Epithelial cell of esophagus (primary cell): ENCODE results near the gene DCLK2.

Source experiments
- DNase-seq: peaks from one replicate; pipeline ENCODE4 v3.0.0; 2010; ENCODE audit warnings: low read depth
- H3K4me3 ChIP-seq: 2 replicates; pipeline ENCODE4 v1.5.1; 2011; ENCODE audit warnings: mild to moderate bottlenecking, low read length, control low read depth
- TF ChIP-seq, protein P1 (sequence below): IDR thresholded peaks from 2 replicates; pipeline ENCODE4 v1.5.1; 2011; ENCODE audit warnings: low read depth, mild to moderate bottlenecking, low read length, control low read depth, inconsistent platforms; ENCODE audit not compliant: insufficient read depth; ENCODE audit errors: missing control alignments

Gene DCLK2

DNA sequence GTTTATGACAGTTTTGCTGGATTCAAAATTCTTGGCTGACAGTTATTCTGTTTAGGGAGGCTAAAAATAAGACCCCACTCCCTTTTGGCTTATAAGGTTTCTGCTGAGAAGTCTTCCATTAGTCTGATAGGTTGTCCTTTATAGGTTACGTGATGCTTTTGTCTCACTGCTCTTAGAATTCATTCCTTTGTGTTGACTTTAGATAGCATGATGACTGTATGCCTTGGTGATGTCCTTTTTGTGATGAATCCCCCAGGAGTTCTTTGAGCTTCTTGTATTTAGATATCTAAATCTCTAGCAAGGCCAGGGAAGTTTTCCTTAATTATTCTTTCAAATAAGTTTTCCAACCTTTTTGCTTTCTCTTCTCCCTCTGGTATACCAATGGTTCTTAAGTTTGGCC lies 36.4 kb downstream of the DCLK2 start:
- DNase-seq, result no peak

DNA sequence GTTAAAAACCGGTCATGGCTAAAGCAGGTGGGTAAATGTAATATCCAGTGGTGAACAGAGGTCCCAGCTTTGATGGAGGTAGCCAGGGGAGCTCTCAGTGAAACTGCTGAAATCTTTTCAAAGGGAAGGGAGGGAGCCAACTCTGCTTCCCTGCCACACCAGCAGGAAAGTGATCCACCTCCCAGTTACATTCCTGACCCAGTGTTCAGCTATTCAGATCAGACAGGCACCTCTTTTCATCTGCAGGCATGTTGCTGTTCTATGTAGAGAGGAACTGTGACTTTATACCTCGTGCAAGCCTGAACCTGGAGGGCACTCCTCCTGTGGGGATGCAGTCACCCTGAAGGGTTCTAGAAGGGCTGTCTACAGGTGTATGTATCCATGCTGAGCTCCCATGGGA lies 37.6 kb downstream of the DCLK2 start:
- TF ChIP-seq, protein P1, sequence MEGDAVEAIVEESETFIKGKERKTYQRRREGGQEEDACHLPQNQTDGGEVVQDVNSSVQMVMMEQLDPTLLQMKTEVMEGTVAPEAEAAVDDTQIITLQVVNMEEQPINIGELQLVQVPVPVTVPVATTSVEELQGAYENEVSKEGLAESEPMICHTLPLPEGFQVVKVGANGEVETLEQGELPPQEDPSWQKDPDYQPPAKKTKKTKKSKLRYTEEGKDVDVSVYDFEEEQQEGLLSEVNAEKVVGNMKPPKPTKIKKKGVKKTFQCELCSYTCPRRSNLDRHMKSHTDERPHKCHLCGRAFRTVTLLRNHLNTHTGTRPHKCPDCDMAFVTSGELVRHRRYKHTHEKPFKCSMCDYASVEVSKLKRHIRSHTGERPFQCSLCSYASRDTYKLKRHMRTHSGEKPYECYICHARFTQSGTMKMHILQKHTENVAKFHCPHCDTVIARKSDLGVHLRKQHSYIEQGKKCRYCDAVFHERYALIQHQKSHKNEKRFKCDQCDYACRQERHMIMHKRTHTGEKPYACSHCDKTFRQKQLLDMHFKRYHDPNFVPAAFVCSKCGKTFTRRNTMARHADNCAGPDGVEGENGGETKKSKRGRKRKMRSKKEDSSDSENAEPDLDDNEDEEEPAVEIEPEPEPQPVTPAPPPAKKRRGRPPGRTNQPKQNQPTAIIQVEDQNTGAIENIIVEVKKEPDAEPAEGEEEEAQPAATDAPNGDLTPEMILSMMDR, result no peak
- peak; percentile 40 for DNase-seq
- no peak overlapping the region for H3K4me3 ChIP-seq

More for the DNA sequence above, 36.4 kb downstream of the DCLK2 start:
- TF ChIP-seq, protein P1, result no peak
- no peak overlapping the region for H3K4me3 ChIP-seq

DNA sequence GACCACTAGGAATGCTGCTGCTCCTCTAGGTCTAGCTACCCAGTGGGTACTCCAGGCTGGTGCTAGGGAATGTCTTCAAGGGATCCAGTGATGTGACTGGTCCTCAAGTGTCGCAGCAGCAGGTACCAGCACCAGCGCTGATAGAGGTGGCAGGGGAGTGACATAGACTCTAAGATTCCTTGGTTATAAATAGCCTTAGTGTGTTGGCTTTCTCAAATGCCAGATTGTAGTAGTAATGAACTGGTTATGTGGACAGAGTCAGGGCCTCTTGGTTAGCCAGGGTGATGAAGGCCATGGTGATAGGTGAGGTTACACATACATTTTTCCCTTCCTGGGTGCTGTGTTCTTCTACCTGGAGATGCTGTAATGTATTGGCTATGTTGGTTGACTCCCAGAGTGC lies 38.3 kb downstream of the DCLK2 start:
- TF ChIP-seq, protein P1, result no peak
- DNase-seq, result no peak

DNA sequence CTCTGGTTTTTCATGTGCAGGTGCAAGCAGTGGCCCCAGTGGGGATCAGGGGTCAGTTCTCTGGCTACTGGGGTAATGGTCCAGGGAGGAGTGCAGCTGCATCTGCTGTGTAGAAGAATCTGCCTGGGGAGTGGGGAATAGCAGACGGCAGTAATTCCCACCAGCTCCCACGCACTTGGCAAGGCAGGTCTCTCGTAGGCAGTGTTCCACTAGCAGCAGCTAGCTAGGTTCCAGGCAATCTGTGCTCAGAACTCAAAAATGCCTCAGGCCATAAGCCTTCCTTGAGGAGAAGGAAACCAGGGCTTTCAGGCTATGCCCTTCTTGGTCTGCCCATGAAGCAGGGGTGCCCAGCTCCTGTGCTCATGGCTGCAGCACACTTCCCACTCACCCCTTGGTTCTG lies 38.8 kb downstream of the DCLK2 start:
- DNase-seq, result no peak
- TF ChIP-seq, protein P1, result no peak

More for the DNA sequence above, 38.3 kb downstream of the DCLK2 start:
- H3K4me3 ChIP-seq, result no peak overlapping the region

DNA sequence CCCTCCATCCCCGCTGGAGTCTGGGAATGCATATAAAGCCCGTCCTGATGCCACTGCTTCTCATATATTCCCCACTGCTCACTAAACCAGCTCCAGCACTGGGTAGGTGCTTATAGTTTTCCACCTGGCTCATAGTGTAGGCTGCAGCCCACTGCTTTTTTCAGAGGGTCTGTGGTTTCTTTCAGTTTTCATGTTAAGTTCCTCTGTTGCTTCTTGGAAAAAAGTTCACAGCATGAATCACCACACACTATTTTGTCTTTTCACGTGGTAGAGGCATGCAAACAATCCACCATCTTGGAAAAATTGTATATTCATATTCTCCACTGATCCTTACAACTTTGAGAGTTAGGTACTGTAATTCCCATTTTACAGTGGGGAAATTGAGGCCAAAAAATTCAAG lies 39.4 kb downstream of the DCLK2 start:
- TF ChIP-seq, protein P1, result no peak
- no peak for DNase-seq

More for the DNA sequence above, 38.8 kb downstream of the DCLK2 start:
- H3K4me3 ChIP-seq, result no peak overlapping the region

DNA sequence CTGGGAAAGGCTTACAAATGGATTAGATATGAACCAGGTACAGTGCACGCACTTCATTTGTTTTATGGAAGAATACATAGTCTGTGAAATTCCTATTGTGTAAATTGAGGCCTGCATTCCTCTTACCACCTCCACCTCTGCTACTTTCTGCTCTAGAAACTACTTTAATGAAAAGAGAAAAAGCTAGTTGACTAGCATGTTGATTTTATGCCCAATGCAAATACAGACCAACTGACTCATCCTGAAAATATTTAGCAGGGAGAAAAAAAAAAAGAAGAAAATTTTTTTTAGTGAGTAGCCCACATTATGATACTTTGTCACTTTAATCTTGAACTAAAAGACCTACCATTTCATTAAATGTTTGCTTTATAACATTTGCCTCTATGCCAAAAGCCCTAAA lies 41.2 kb downstream of the DCLK2 start:
- DNase-seq, result peak; percentile 31

More for the DNA sequence above, 39.4 kb downstream of the DCLK2 start:
- no peak overlapping the region for H3K4me3 ChIP-seq

DNA sequence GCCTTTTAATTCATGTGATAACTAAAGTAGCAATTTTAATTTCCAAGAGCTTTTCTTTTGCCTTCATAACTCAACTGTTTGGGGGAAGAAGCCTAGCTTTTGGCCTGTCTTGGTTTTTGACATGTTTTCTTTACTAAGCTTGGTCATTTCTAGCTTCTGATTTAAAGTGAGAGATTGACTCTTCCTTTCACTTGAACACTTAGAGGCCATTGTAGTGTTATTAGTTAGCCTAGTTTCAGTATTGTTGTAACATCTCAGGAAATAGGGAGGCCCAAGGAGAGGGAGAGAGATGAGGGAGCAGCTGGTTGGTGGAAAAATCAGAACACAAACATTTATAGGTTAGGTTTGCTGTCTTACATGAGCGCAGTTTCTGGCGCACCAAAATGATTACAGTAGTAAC lies 44.8 kb downstream of the DCLK2 start:
- no peak for DNase-seq
- TF ChIP-seq, protein P1, result no peak
- H3K4me3 ChIP-seq, result no peak overlapping the region

More for the DNA sequence above, 41.2 kb downstream of the DCLK2 start:
- TF ChIP-seq, protein P1, result no peak
- H3K4me3 ChIP-seq, result no peak overlapping the region
